ENCODE data around the gene C4B.
"Not testable (repeated sequence)": the region's sequence is repeated elsewhere in the genome, so short reads cannot be mapped to it uniquely, and the experiment has no call there.

DNA sequence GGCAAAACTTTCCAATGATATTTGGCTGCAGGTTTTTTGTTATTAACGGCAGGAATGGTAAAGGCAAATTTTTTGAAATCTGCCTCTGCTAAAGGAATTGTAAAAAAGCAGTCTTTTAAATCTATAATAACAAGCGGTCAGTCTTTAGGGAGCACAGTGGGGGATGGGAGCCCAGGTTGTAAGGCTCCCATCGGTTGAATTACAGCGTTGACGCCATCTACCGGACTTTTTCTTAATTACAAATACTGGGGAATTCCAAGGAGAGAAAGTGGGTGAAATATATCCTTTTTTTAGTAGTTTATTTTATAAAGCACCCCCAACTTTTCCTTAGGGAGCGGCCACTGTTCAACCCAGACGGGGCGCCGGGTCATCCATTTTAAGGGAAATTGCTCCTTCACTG, 25.2 kb upstream of the C4B start:
- TF ChIP-seq, protein P1, sequence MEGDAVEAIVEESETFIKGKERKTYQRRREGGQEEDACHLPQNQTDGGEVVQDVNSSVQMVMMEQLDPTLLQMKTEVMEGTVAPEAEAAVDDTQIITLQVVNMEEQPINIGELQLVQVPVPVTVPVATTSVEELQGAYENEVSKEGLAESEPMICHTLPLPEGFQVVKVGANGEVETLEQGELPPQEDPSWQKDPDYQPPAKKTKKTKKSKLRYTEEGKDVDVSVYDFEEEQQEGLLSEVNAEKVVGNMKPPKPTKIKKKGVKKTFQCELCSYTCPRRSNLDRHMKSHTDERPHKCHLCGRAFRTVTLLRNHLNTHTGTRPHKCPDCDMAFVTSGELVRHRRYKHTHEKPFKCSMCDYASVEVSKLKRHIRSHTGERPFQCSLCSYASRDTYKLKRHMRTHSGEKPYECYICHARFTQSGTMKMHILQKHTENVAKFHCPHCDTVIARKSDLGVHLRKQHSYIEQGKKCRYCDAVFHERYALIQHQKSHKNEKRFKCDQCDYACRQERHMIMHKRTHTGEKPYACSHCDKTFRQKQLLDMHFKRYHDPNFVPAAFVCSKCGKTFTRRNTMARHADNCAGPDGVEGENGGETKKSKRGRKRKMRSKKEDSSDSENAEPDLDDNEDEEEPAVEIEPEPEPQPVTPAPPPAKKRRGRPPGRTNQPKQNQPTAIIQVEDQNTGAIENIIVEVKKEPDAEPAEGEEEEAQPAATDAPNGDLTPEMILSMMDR (IDR thresholded peaks at IDR 0.05): not testable (repeated sequence)
- TF ChIP-seq POLR2AphosphoS5 (IDR thresholded peaks at IDR 0.05): not testable (repeated sequence)

Measured in breast epithelium (tissue), 3 donors.